MM.1S (cell line): ENCODE results near the gene GPC3.

Experiments
- DNase-seq: peaks from one replicate; pipeline ENCODE4 v3.0.0-alpha.2; 2015
- H2AFZ ChIP-seq: fragments of 300-600 bp; sonication (generic); 2 replicates; pipeline ENCODE4 v1.6.0; 2016; ENCODE audit warnings: antibody characterized with exemption, low read length
- H3F3A ChIP-seq: fragments of 300-600 bp; sonication (generic); 2 replicates; pipeline ENCODE4 v1.6.1; 2016; ENCODE audit warnings: mild to moderate bottlenecking, antibody characterized with exemption, low read length, moderate library complexity, mixed read lengths; ENCODE audit not compliant: insufficient read depth
- H3K27ac ChIP-seq: fragments of 300-600 bp; sonication (generic); 2 replicates; pipeline ENCODE4 v1.5.1; 2016; ENCODE audit warnings: mild to moderate bottlenecking, low read length
- H3K27me3 ChIP-seq: fragments of 300-600 bp; sonication (generic); replicated peaks from 2 replicates; pipeline ENCODE4 v1.6.0; 2016; ENCODE audit warnings: low read length; ENCODE audit not compliant: insufficient read depth
- H3K36me3 ChIP-seq: fragments of 300-600 bp; sonication (generic); replicated peaks from 2 replicates; pipeline ENCODE4 v1.6.1; 2016; ENCODE audit warnings: mild to moderate bottlenecking, low read length, mixed read lengths; ENCODE audit not compliant: insufficient read depth
- H3K4me1 ChIP-seq: fragments of 300-600 bp; sonication (generic); 2 replicates; pipeline ENCODE4 v1.6.1; 2016; ENCODE audit warnings: low read length, mixed read lengths
- H3K4me2 ChIP-seq: fragments of 300-600 bp; sonication (generic); 2 replicates; pipeline ENCODE4 v1.6.0; 2016; ENCODE audit warnings: low read depth, low read length
- H3K4me3 ChIP-seq: fragments of 300-600 bp; sonication (generic); 2 replicates; pipeline ENCODE4 v1.5.1; 2016; ENCODE audit warnings: low read length, mixed read lengths
- H3K79me2 ChIP-seq: fragments of 300-600 bp; sonication (generic); 2 replicates; pipeline ENCODE4 v1.6.1; 2016; ENCODE audit warnings: mixed run types, low read length, mixed read lengths
- H3K9ac ChIP-seq: fragments of 300-600 bp; sonication (generic); 2 replicates; pipeline ENCODE4 v1.6.1; 2016; ENCODE audit warnings: low read length, mixed read lengths
- H3K9me2 ChIP-seq: fragments of 300-600 bp; sonication (generic); replicated peaks from 2 replicates; pipeline ENCODE4 v1.6.1; 2016; ENCODE audit warnings: mild to moderate bottlenecking, low read length, mixed read lengths; ENCODE audit not compliant: insufficient read depth
- H3K9me3 ChIP-seq: fragments of 300-600 bp; sonication (generic); replicated peaks from 2 replicates; pipeline ENCODE4 v1.6.1; 2016; ENCODE audit warnings: mild to moderate bottlenecking, low read length, mixed read lengths; ENCODE audit not compliant: insufficient read depth
- H4K20me1 ChIP-seq: fragments of 300-600 bp; sonication (generic); 2 replicates; pipeline ENCODE4 v1.6.1; 2016; ENCODE audit warnings: mild to moderate bottlenecking, low read length, moderate library complexity, mixed read lengths; ENCODE audit not compliant: insufficient read depth
- EZH2 ChIP-seq: fragments of 300-600 bp; sonication (generic); optimal IDR thresholded peaks from 2 replicates; pipeline ENCODE3; 2017; ENCODE audit warnings: low read depth, mild to moderate bottlenecking, antibody characterized with exemption, low read length, mixed read lengths
- EZH2phosphoT487 ChIP-seq: fragments of 300-600 bp; sonication (generic); IDR thresholded peaks from 2 replicates; pipeline ENCODE4 v1.6.1; 2018; ENCODE audit warnings: antibody characterized with exemption, low read length
- TF ChIP-seq, protein P1 (sequence below): fragments of 300-600 bp; sonication (generic); IDR thresholded peaks from 2 replicates; pipeline ENCODE4 v1.5.1; 2016; ENCODE audit warnings: antibody characterized with exemption, low read length, mixed read lengths

Gene GPC3

GRCh38 chrX:133970076-133970475, 15.3 kb downstream of the GPC3 start:
- TF ChIP-seq EZH2phosphoT487, result no peak
- TF ChIP-seq EZH2, result no peak
- Histone ChIP-seq H3K27ac (no peak overlapping the region), H4K20me1 (no peaks in the 10 kb centered on the region), H3K9me2 (no peaks in the 10 kb centered on the region), H3F3A (no peaks in the 10 kb centered on the region), H3K9me3 (no peaks in the 10 kb centered on the region), H2AFZ (no peak overlapping the region), H3K4me1 (no peaks in the 10 kb centered on the region), H3K9ac (no peak overlapping the region), H3K27me3 (no peaks in the 10 kb centered on the region), H3K36me3 (no peaks in the 10 kb centered on the region), H3K4me2 (no peak overlapping the region), H3K79me2 (no peaks in the 10 kb centered on the region), H3K4me3 (no peak overlapping the region)
- no peak for DNase-seq

GRCh38 chrX:133969191-133969590, 16.2 kb downstream of the GPC3 start:
- DNase-seq, result no peak
- H3F3A ChIP-seq, result no peaks in the 10 kb centered on the region
- no peak overlapping the region for H3K9ac ChIP-seq
- H3K36me3 ChIP-seq, result no peaks in the 10 kb centered on the region
- no peak for TF ChIP-seq EZH2
- TF ChIP-seq EZH2phosphoT487, result no peak
- TF ChIP-seq, protein P1, sequence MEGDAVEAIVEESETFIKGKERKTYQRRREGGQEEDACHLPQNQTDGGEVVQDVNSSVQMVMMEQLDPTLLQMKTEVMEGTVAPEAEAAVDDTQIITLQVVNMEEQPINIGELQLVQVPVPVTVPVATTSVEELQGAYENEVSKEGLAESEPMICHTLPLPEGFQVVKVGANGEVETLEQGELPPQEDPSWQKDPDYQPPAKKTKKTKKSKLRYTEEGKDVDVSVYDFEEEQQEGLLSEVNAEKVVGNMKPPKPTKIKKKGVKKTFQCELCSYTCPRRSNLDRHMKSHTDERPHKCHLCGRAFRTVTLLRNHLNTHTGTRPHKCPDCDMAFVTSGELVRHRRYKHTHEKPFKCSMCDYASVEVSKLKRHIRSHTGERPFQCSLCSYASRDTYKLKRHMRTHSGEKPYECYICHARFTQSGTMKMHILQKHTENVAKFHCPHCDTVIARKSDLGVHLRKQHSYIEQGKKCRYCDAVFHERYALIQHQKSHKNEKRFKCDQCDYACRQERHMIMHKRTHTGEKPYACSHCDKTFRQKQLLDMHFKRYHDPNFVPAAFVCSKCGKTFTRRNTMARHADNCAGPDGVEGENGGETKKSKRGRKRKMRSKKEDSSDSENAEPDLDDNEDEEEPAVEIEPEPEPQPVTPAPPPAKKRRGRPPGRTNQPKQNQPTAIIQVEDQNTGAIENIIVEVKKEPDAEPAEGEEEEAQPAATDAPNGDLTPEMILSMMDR, result no peak
- no peak overlapping the region for H2AFZ ChIP-seq
- H3K4me2 ChIP-seq, result no peak overlapping the region
- H3K9me2 ChIP-seq, result no peaks in the 10 kb centered on the region
- no peaks in the 10 kb centered on the region for H3K79me2 ChIP-seq
- H3K4me1 ChIP-seq, result no peaks in the 10 kb centered on the region
- no peaks in the 10 kb centered on the region for H3K9me3 ChIP-seq
- no peak overlapping the region for H3K27ac ChIP-seq
- no peaks in the 10 kb centered on the region for H4K20me1 ChIP-seq
- no peaks in the 10 kb centered on the region for H3K27me3 ChIP-seq
- no peak overlapping the region for H3K4me3 ChIP-seq

- Histone ChIP-seq H3K79me2 (no peaks in the 10 kb centered on the region), H3K36me3 (no peaks in the 10 kb centered on the region), H3K4me2 (no peak overlapping the region), H3K9ac (no peak overlapping the region), H3F3A (no peaks in the 10 kb centered on the region), H3K9me2 (no peaks in the 10 kb centered on the region), H3K9me3 (no peaks in the 10 kb centered on the region), H3K4me1 (no peaks in the 10 kb centered on the region), H3K4me3 (no peak overlapping the region), H4K20me1 (no peaks in the 10 kb centered on the region), H3K27ac (no peak overlapping the region), H3K27me3 (no peaks in the 10 kb centered on the region), H2AFZ (no peak overlapping the region)
- DNase-seq, result no peak
- TF ChIP-seq EZH2 (no peak), EZH2phosphoT487 (no peak)
- TF ChIP-seq, protein P1, result no peak
These were observed 17.3 kb downstream of the GPC3 start for GRCh38 chrX:133968109-133968508.

DNA sequence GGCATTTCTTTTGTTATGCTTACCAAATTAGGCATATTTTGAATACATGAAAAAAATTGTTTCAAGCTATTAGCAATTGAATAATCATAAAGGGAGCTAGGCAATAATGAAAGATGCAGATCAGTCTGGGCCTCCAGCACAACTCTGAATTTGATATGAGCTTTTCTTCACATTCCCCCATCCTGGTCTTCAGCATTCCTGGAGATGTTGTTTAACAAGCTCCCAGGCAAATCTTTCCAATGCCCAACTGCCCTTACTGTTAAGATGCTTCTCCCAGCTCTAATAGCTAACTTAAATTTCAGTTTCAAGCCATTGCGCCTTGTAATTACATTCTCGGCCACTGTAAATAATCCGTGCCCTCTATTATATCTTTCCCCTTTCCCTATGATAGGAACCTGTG, 19.2 kb downstream of the GPC3 start:
- TF ChIP-seq, protein P1, result no peak
- TF ChIP-seq EZH2phosphoT487 (no peak), EZH2 (no peak)
- H3K9me2 ChIP-seq, result no peaks in the 10 kb centered on the region
- DNase-seq, result no peak
- H3K4me2 ChIP-seq, result no peak overlapping the region
- no peak overlapping the region for H2AFZ ChIP-seq
- no peaks in the 10 kb centered on the region for H3F3A ChIP-seq
- H3K4me1 ChIP-seq, result no peaks in the 10 kb centered on the region
- H3K4me3 ChIP-seq, result no peak overlapping the region
- no peaks in the 10 kb centered on the region for H3K9me3 ChIP-seq
- no peaks in the 10 kb centered on the region for H3K36me3 ChIP-seq
- H3K79me2 ChIP-seq, result no peaks in the 10 kb centered on the region
- no peaks in the 10 kb centered on the region for H4K20me1 ChIP-seq
- no peak overlapping the region for H3K9ac ChIP-seq
- H3K27me3 ChIP-seq, result no peaks in the 10 kb centered on the region
- no peak overlapping the region for H3K27ac ChIP-seq
